ENCODE data around the gene IGFBP2. TPM values are rescaled to one million over a fixed set of nuclear protein-coding genes. Genes with fewer than 3 reads are reported as not detected.

The IGFBP2 gene
- polyA plus RNA-seq, 1 of the 3 experiments (the other 2 are of a cell fraction): 695 TPM

DNA sequence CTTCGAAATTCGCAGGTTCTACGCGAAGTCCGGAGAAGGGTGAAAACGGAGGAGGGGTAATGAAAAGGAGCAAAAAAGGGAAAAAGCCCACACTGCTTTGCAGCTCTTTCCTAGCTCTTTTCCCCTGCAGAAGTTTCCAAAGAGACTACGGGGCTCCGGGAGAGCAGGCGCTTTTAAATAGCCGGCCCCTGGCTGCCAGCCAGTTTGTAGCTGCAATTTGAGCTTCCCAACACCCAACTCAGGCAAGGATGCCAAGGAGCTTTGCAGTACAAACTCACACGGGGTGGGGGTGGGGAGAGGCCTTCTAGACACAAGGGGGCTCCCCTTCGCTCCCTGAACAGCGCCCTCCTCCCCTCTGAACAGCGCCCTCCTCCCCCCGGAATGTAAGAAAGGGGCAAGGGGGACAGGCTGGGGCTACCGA, 62.2 kb downstream of the IGFBP2 start, which contains the start of gene IGFBP5 (continued):
- peak; percentile 14; the same call in 1 of the 2 replicates for TF ChIP-seq RAD21 (IDR thresholded peaks at IDR 0.05; ENCODE audit: low read length)
- no peak for TF ChIP-seq MEF2A (IDR thresholded peaks at IDR 0.05; ENCODE audit: borderline replicate concordance, low read depth)
- TF ChIP-seq TAF1 (IDR thresholded peaks at IDR 0.05; ENCODE audit: borderline replicate concordance, low read depth, low read length): peak; percentile 76
- TF ChIP-seq RCOR1 (IDR thresholded peaks at IDR 0.05; ENCODE audit: low read length): peak; percentile 33; the same call in 1 of the 2 replicates
- TF ChIP-seq, protein P1, sequence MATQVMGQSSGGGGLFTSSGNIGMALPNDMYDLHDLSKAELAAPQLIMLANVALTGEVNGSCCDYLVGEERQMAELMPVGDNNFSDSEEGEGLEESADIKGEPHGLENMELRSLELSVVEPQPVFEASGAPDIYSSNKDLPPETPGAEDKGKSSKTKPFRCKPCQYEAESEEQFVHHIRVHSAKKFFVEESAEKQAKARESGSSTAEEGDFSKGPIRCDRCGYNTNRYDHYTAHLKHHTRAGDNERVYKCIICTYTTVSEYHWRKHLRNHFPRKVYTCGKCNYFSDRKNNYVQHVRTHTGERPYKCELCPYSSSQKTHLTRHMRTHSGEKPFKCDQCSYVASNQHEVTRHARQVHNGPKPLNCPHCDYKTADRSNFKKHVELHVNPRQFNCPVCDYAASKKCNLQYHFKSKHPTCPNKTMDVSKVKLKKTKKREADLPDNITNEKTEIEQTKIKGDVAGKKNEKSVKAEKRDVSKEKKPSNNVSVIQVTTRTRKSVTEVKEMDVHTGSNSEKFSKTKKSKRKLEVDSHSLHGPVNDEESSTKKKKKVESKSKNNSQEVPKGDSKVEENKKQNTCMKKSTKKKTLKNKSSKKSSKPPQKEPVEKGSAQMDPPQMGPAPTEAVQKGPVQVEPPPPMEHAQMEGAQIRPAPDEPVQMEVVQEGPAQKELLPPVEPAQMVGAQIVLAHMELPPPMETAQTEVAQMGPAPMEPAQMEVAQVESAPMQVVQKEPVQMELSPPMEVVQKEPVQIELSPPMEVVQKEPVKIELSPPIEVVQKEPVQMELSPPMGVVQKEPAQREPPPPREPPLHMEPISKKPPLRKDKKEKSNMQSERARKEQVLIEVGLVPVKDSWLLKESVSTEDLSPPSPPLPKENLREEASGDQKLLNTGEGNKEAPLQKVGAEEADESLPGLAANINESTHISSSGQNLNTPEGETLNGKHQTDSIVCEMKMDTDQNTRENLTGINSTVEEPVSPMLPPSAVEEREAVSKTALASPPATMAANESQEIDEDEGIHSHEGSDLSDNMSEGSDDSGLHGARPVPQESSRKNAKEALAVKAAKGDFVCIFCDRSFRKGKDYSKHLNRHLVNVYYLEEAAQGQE (IDR thresholded peaks at IDR 0.05; ENCODE audit: low read depth, low read length): peak; percentile 36; the same call in 1 of the 2 replicates
- no peak for TF ChIP-seq MXI1 (IDR thresholded peaks at IDR 0.05; ENCODE audit: low read depth, low read length)
- TF ChIP-seq NFIC (IDR thresholded peaks at IDR 0.05; ENCODE audit: borderline replicate concordance): peak; percentile 94
- TF ChIP-seq FOXM1 (IDR thresholded peaks at IDR 0.05; ENCODE audit: low read depth): no peak

DNA sequence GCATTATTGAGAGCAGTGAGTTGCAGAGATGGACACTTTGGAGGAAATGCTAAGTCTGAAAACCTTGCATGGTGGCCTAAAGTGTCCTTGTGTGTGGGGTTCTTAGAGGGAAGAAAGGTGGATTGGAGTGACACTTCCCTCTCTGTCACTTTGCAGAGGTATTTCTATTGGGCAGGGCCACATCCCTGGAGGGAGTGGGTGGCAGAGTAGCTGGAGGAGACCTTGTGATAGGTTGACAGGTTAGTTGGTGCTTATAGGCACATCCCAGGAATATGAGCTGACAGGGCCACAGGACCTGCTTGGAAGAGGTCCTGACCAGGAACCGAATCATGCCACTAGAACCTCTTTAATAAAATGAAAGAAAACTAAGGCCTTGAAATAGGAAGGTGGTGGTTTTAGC, 63.1 kb downstream of the IGFBP2 start:
- Histone ChIP-seq H4K20me1 (ENCODE audit: insufficient read depth) (peaks cover 5% of the 10 kb centered on the region; the same call in 1 of the 2 replicates), H3K9ac (no peak overlapping the region), H3K4me2 (no peak overlapping the region), H3K27me3 (ENCODE audit: insufficient read depth) (no peaks in the 10 kb centered on the region), H3F3A (replicated peaks; ENCODE audit: insufficient read depth) (peaks cover 18% of the 10 kb centered on the region), H3K9me2 (no peaks in the 10 kb centered on the region), H3K27ac (ENCODE audit: low read depth in 2 of 2, low read length in 1 of 2) (peak overlapping the region; percentile 36 to 53; a peak in 3 of 4 replicates), H2AFZ (ENCODE audit: low read depth) (no peak overlapping the region), H3K79me2 (ENCODE audit: insufficient read depth) (no peaks in the 10 kb centered on the region), H3K36me3 (replicated peaks in 1 of 2; ENCODE audit: control insufficient read depth in 1 of 2, insufficient read depth in 2 of 2, low read length in 1 of 2) (no peaks in the 10 kb centered on the region), H3K4me3 (ENCODE audit: low read depth in 2 of 2, low read length in 1 of 2) (no peak overlapping the region), H3K4me1 (ENCODE audit: control insufficient read depth in 1 of 2, insufficient read depth in 2 of 2, low read depth in 1 of 2, low read length in 1 of 2) (peaks cover 44 to 62% of the 10 kb centered on the region in 2 experiments), H3K9me3 (no peaks in the 10 kb centered on the region)
- CTCF ChIA-PET: interaction anchor here (0.5 to 7.5 kb wide), 23 partner anchors 9 to 1060 kb away, joined by 3 to 74 read pairs (median 4); no protein-coding TSS in a partner anchor
- POLR2A ChIA-PET: no interaction called here
- no peak for DNase-seq
- no peak for TF ChIP-seq RAD21 (IDR thresholded peaks at IDR 0.05; ENCODE audit: low read length)
- no peak for TF ChIP-seq POLR2AphosphoS5 (IDR thresholded peaks at IDR 0.05; ENCODE audit: low read depth, low read length)
- no peak for TF ChIP-seq TCF12 (IDR thresholded peaks at IDR 0.05)
- TF ChIP-seq RCOR1 (IDR thresholded peaks at IDR 0.05; ENCODE audit: low read length): no peak
- no peak for TF ChIP-seq TEAD4 (IDR thresholded peaks at IDR 0.05; ENCODE audit: borderline replicate concordance, insufficient read depth)
- TF ChIP-seq FOSL2 (IDR thresholded peaks at IDR 0.05; ENCODE audit: borderline replicate concordance, low read depth): no peak
- no peak for TF ChIP-seq SIN3A (IDR thresholded peaks at IDR 0.05; ENCODE audit: borderline replicate concordance, low read depth, low read length)
- no peak for TF ChIP-seq GABPA (IDR thresholded peaks at IDR 0.05; ENCODE audit: low read depth)
- no peak for TF ChIP-seq SMC3 (IDR thresholded peaks at IDR 0.05; ENCODE audit: low read depth, low read length)
- TF ChIP-seq, protein P2, sequence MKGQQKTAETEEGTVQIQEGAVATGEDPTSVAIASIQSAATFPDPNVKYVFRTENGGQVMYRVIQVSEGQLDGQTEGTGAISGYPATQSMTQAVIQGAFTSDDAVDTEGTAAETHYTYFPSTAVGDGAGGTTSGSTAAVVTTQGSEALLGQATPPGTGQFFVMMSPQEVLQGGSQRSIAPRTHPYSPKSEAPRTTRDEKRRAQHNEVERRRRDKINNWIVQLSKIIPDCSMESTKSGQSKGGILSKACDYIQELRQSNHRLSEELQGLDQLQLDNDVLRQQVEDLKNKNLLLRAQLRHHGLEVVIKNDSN (IDR thresholded peaks at IDR 0.05; ENCODE audit: borderline replicate concordance, low read depth): no peak
- WGBS (ENCODE audit: low lambda C conversion rate): 85% methylated on average over 1 of the region's 1 CpG
